Mesothelial cell of epicardium (in vitro differentiated cells): ENCODE measurements around the gene PAIP1. TPM values are rescaled to one million over a fixed set of nuclear protein-coding genes. Genes with fewer than 3 reads are reported as not detected.
"Not testable (repeated sequence)": the region's sequence is repeated elsewhere in the genome, so short reads cannot be mapped to it uniquely, and the experiment has no call there.

Experiments used
- DNase-seq, 2 experiments: peaks; one replicate each; pipeline ENCODE4 v3.0.0; 2021; ENCODE audit warnings: low spot score in 2 of 2; ENCODE audit not compliant: unreplicated experiment in 2 of 2
- H3K27ac Mint-ChIP-seq: 2 replicates; pipeline ENCODE4 v1.8.0; 2021; ENCODE audit warnings: mixed read lengths
- H3K27me3 Mint-ChIP-seq: 2 replicates; pipeline ENCODE4 v1.8.0; 2021; ENCODE audit warnings: low read depth, mixed read lengths
- H3K36me3 Mint-ChIP-seq: 2 replicates; pipeline ENCODE4 v1.8.0; 2021; ENCODE audit warnings: mixed read lengths
- H3K4me1 Mint-ChIP-seq: 2 replicates; pipeline ENCODE4 v1.8.0; 2021; ENCODE audit warnings: mixed read lengths
- H3K4me3 Mint-ChIP-seq: 2 replicates; pipeline ENCODE4 v1.8.0; 2021; ENCODE audit warnings: mild to moderate bottlenecking, moderate library complexity, mixed read lengths
- H3K9me3 Mint-ChIP-seq: 2 replicates; pipeline ENCODE4 v1.8.0; 2021; ENCODE audit warnings: mixed read lengths
- CTCF ChIP-seq: fragments of 200-600 bp; sonication (generic); IDR thresholded peaks from one replicate; pipeline ENCODE4 v1.5.0; 2021; ENCODE audit warnings: antibody characterized with exemption; ENCODE audit not compliant: unreplicated experiment
- total RNA-seq: library from RNA; stranded (reverse); gene quantifications from 3 replicates; pipeline ENCODE4 v1.2.1, GENCODE V29; 2021

The PAIP1 gene
- total RNA-seq, 1 donor from 2014 or later = 97.9 TPM

- no peak for TF ChIP-seq CTCF
- H3K9me3 Mint-ChIP-seq = peaks cover 5% of the 10 kb centered on the region
- peaks cover 22% of the 10 kb centered on the region for H3K4me1 Mint-ChIP-seq
- H3K4me3 Mint-ChIP-seq = peak overlapping the region; percentile 89
- H3K36me3 Mint-ChIP-seq = peaks cover 6% of the 10 kb centered on the region
- DNase-seq = no peak
- no peaks in the 10 kb centered on the region for H3K27me3 Mint-ChIP-seq
- peak overlapping the region; percentile 99 for H3K27ac Mint-ChIP-seq
Measured at GRCh38 chr5:43514025-43514424, 42.9 kb downstream of the PAIP1 start.

- H3K27ac Mint-ChIP-seq, DNase-seq, H3K36me3 Mint-ChIP-seq, H3K4me3 Mint-ChIP-seq, H3K27me3 Mint-ChIP-seq, H3K9me3 Mint-ChIP-seq: not testable (repeated sequence)
- peaks cover 22% of the 10 kb centered on the region for H3K4me1 Mint-ChIP-seq
Measured at GRCh38 chr5:43511062-43511461, 45.8 kb downstream of the PAIP1 start.

- Mint-ChIP-seq H3K27ac (no peak overlapping the region), H3K36me3 (no peaks in the 10 kb centered on the region), H3K27me3 (no peaks in the 10 kb centered on the region), H3K9me3 (no peaks in the 10 kb centered on the region), H3K4me3 (no peak overlapping the region), H3K4me1 (no peaks in the 10 kb centered on the region)
- no peak for TF ChIP-seq CTCF
- DNase-seq = no peak
Measured at GRCh38 chr5:43498581-43498980, 58.3 kb downstream of the PAIP1 start.

GRCh38 chr5:43497311-43498104, 59.4 kb downstream of the PAIP1 start:
- DNase-seq = no peak
- Mint-ChIP-seq H3K9me3 (no peaks in the 10 kb centered on the region), H3K4me3 (no peak overlapping the region), H3K27ac (no peak overlapping the region), H3K27me3 (no peaks in the 10 kb centered on the region), H3K4me1 (no peaks in the 10 kb centered on the region), H3K36me3 (no peaks in the 10 kb centered on the region)
- TF ChIP-seq CTCF = no peak

GRCh38 chr5:43491326-43491725, 65.6 kb downstream of the PAIP1 start:
- H3K4me1 Mint-ChIP-seq = no peaks in the 10 kb centered on the region
- TF ChIP-seq CTCF = no peak
- no peaks in the 10 kb centered on the region for H3K36me3 Mint-ChIP-seq
- no peak overlapping the region for H3K27ac Mint-ChIP-seq
- H3K27me3 Mint-ChIP-seq = no peaks in the 10 kb centered on the region
- no peak for DNase-seq
- H3K9me3 Mint-ChIP-seq = no peaks in the 10 kb centered on the region
- H3K4me3 Mint-ChIP-seq = no peak overlapping the region

- H3K9me3 Mint-ChIP-seq = no peaks in the 10 kb centered on the region
- H3K4me1 Mint-ChIP-seq = peaks cover 17% of the 10 kb centered on the region
- no peak overlapping the region for H3K27ac Mint-ChIP-seq
- H3K36me3 Mint-ChIP-seq = no peaks in the 10 kb centered on the region
- no peak for TF ChIP-seq CTCF
- no peaks in the 10 kb centered on the region for H3K27me3 Mint-ChIP-seq
- no peak for DNase-seq
- no peak overlapping the region for H3K4me3 Mint-ChIP-seq
Measured at GRCh38 chr5:43486353-43486752, 70.5 kb downstream of the PAIP1 start.
